ENCODE data around the gene ZNF3. TPM values are rescaled to one million over a fixed set of nuclear protein-coding genes. Genes with fewer than 3 reads are reported as not detected.
A peak's percentile ranks its signal among the peaks of the same experiment; 100 is the strongest.
"Not testable (repeated sequence)": the region's sequence is repeated elsewhere in the genome, so short reads cannot be mapped to it uniquely, and the experiment has no call there.

Gene ZNF3
- 32.0 and 35.2 TPM in 2 replicates for total RNA-seq (2014; rRNA removed; shearing (Covaris generic))
- polyA plus RNA-seq (2015; cell fraction: cytosol; rRNA removed), result 22.5 and 26.5 TPM in 2 replicates
- polyA plus RNA-seq (2015; cell fraction: nucleus; rRNA removed), result 120 and 126 TPM in 2 replicates

GRCh38 chr7:100081535-100082102 is at the start of gene ZNF3:
ZNF3 (minus strand) TSS chr7:100081723; CDS start chr7:100077357, 4,366 bp downstream.
- in situ Hi-C loops (cut with HindIII; ENCODE audit: low pct_unique_long_range_greater_than_20kb, low sequenced_read_pairs), result no loop called here

DNA sequence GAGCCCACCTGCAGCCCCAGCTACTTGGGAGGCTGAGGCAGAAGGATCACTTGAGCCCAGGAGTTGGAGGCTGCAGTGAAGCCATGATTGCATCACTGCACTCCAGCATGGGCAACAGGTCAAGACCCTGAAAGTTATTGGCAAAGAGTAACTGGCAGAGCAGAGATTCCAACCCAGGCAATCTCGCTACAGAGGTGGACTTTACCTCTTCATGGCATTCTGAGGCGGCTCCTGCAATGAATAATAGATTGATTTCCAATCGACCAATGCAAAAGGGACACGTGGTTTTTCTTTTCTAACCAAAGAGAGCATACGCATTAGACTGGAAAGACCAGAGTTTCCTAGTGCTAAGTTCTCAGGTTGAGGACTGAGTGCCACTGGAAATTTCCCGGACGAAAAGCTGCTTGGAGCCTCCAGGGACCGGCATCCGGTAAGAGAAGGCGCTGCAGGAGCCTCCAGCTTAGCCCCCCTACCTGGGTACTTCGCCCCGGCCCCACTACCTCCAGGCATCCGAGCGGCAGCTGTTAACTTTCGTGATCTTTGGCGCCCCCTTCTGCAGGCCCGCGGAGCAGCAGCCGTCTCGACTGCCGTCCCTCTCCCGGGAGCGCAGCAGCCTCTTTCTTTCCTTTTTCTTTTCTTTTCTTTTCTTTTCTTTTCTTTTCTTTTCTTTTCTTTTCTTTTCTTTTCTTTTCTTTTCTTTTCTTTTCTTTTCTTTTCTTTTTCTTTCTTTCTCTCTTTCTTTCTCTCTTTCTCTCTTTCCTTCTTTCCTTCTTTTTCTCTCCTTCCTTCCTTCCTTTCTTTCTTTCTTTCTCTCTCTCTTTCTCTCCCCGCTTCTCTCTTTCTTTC is 49.3 kb upstream of the ZNF3 start:
- peak; percentile 76 for DNase-seq (ENCODE audit: low read depth, low spot score)
- in situ Hi-C loops (cut with HindIII; ENCODE audit: low pct_unique_long_range_greater_than_20kb, low sequenced_read_pairs), result no loop called here

More at GRCh38 chr7:100081535-100082102, at the start of gene ZNF3:
- peak; percentile 99 for DNase-seq (ENCODE audit: low read depth, low spot score)

DNA sequence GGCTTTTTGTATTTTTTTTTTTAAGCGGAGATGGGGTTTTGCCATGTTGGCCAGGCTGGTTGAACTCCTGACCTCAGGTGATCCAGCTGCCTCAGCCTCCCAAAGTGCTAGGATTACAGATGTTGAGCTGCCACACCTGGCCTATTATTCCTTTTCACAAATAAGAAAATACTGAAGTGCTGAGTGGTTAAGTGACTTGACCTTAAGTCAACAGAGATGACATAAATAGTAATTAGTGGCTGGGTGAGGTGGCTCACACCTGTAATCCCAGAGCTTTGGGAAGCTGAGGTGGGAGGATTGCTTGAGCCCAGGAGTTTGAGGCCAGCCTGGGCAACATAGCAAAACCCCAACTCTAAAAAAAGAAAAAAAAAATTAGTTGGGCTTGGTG is 48.7 kb upstream of the ZNF3 start:
- DNase-seq (ENCODE audit: low read depth, low spot score); in situ Hi-C loops (cut with HindIII; ENCODE audit: low pct_unique_long_range_greater_than_20kb, low sequenced_read_pairs): not testable (repeated sequence)

GRCh38 chr7:100128637-100128963 is 47.1 kb upstream of the ZNF3 start:
- DNase-seq (ENCODE audit: low read depth, low spot score), result no peak
- in situ Hi-C loops (cut with HindIII; ENCODE audit: low pct_unique_long_range_greater_than_20kb, low sequenced_read_pairs), result no loop called here

DNA sequence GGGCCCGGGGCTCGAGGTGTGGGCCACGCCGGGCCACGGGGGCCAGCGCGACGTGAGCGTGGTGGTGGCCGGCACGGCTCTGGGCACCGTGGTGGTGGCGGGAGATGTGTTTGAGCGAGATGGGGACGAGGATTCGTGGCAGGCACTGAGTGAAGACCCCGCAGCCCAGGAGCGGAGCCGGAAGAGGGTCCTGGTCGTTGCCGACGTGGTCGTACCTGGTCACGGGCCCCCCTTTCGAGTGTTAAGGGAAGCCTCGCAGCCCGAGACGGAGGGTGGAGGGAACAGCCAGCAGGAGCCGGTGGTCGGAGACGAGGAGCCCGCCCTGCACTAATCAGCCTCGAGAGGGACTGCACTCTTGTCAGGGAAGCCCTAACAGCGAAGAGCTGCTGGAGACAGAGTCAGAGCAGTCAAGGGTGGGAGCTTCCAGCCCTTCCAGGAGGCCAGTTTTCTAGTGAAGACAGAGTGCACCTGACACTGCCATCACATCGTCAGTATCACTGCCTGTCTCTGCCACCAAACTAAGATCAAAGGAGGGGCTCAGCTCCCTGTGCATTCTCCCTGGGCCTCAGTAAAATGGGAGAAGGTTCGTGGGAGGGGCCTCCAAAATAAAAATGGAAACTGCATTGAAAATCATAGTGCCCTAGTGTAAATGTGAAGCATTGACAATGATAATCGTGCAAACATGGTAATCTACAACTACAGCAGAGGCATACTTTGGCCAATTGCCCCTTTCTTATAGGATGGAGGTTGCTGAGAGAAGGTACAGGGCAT is 46.5 kb upstream of the ZNF3 start:
- in situ Hi-C loops (cut with HindIII; ENCODE audit: low pct_unique_long_range_greater_than_20kb, low sequenced_read_pairs), result no loop called here
- no peak for DNase-seq (ENCODE audit: low read depth, low spot score)

- in situ Hi-C loops (cut with HindIII; ENCODE audit: low pct_unique_long_range_greater_than_20kb, low sequenced_read_pairs), result no loop called here
- DNase-seq (ENCODE audit: low read depth, low spot score), result peak; percentile 93
Measured at GRCh38 chr7:100126931-100127865, 45.7 kb upstream of the ZNF3 start, which contains the start of gene MBLAC1. MBLAC1 (plus strand) TSS chr7:100126967; CDS start chr7:100127396, 429 bp downstream.

GRCh38 chr7:100126239-100126930 is 44.9 kb upstream of the ZNF3 start:
- in situ Hi-C loops (cut with HindIII; ENCODE audit: low pct_unique_long_range_greater_than_20kb, low sequenced_read_pairs), result no loop called here
- DNase-seq (ENCODE audit: low read depth, low spot score), result no peak

DNA sequence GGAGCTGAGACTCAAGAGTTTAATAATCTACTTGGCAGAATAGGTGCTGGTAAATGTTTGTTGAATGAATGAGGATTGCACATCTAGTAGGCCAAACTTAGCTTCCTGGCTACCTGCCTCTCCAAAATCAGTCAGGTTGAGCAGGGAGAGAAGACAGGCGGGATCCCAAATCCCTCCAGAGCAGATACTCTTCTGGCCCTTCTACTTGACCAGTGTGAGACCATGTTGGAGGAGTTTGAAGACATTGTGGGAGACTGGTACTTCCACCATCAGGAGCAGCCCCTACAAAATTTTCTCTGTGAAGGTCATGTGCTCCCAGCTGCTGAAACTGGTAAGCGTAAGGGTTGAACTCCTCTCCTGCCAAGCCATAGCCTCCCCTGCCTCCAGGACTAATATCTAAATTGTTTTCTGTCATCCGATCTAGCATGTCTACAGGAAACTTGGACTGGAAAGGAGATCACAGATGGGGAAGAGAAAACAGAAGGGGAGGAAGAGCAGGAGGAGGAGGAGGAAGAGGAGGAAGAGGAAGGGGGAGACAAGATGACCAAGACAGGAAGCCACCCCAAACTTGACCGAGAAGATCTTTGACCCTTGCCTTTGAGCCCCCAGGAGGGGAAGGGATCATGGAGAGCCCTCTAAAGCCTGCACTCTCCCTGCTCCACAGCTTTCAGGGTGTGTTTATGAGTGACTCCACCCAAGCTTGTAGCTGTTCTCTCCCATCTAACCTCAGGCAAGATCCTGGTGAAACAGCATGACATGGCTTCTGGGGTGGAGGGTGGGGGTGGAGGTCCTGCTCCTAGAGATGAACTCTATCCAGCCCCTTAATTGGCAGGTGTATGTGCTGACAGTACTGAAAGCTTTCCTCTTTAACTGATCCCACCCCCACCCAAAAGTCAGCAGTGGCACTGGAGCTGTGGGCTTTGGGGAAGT is 43.0 kb upstream of the ZNF3 start:
- in situ Hi-C loops (cut with HindIII; ENCODE audit: low pct_unique_long_range_greater_than_20kb, low sequenced_read_pairs), result no loop called here
- DNase-seq (ENCODE audit: low read depth, low spot score), result no peak

- in situ Hi-C loops (cut with HindIII; ENCODE audit: low pct_unique_long_range_greater_than_20kb, low sequenced_read_pairs), result no loop called here
- no peak for DNase-seq (ENCODE audit: low read depth, low spot score)
Measured at GRCh38 chr7:100122568-100122967, 41.0 kb upstream of the ZNF3 start.

DNA sequence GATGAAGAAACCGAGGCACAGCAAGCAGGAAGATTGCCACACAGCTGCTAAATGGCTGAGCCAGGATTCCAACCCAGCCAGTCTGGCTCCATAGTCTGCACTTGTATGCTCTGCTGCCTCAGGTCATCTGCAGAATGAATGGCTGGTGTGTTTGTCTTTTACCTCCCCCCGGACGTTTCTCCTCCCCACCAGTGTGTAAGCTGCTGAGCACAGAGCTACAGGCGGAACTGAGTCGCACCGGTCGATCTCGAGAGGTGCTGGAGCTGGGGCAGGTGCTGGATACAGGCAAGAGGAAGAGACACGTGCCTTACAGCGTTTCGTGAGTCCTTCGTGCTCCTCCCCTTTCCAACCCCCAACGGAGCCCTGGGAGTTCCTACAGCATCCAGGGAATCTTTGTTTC is 40.5 kb upstream of the ZNF3 start:
- DNase-seq (ENCODE audit: low read depth, low spot score), result peak; percentile 96
- in situ Hi-C loops (cut with HindIII; ENCODE audit: low pct_unique_long_range_greater_than_20kb, low sequenced_read_pairs), result no loop called here

GRCh38 chr7:100120733-100121036 is 39.2 kb upstream of the ZNF3 start:
- no peak for DNase-seq (ENCODE audit: low read depth, low spot score)
- in situ Hi-C loops (cut with HindIII; ENCODE audit: low pct_unique_long_range_greater_than_20kb, low sequenced_read_pairs), result no loop called here

DNA sequence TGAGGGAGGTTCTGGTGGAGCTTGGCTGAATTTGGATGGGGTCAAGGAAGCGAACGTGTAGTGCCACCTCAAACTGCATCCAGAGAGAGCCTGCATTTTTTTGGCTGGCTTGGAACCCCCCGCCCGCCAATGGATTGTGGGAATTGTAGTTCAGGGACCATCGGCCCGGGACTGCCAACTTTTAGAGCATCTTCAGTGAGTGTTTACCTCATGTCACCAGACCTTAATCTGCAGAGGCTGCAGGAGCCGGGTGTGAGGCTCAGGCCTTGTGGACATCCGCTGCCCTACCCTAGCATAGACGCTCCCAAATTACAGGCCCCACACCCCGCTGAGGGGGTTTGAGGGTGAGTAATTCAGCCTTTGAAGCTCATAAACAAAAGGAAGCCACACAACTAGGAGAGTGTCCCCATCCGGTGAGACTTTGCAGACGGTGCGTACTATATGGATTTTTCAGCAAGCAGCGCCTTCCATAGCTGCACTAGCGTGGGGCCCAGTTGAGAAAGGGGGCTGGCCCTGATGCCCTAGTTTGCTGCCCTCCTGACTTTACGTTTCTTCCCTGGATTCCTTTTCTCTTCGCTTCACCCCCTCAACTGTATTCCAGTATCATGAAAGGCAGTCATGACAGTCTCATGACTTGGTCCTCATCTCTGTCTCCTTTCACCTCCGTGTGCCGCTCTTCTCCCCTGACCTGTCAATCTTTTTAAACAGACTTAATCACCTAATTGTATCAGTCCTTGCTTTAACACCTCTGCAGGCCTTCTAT is 38.6 kb upstream of the ZNF3 start:
- DNase-seq (ENCODE audit: low read depth, low spot score), result peak; percentile 86
- in situ Hi-C loops (cut with HindIII; ENCODE audit: low pct_unique_long_range_greater_than_20kb, low sequenced_read_pairs), result no loop called here

DNA sequence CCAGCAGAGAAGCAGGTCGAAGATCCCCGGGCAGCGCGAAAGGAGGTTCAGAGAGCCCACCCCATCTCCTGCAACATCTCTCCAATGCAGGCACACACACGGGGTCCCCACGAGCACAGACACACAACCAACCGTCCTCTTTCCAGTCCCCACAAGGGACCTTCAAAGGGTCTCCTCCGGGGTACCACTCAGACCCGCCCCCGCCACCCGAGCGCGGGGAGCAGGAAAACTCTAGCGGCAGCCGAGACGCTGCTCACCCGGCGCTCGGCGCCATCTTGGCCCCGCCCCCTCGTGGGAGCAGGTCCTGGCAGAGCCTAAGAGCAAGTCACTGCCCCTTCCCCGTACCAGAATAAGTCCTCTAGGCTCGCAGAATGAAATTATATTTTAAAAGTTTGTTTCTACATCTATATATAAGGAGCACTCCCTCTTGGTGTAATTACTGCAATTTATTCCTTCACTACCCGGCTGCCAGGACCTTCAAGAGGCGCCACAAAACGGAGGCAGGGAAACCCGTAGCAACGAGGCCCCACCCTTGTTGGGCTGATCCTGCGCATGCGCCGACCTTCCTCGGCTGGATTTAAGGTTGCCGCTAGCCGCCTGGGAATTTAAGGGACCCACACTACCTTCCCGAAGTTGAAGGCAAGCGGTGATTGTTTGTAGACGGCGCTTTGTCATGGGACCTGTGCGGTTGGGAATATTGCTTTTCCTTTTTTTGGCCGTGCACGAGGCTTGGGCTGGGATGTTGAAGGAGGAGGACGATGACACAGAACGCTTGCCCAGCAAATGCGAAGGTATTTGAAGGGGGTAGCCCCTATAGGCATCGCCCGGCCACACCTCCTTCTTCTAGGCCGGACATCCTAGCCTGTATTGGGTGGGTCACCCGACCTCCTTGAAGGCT is 37.8 kb upstream of the ZNF3 start, which contains the start of the genes CNPY4 and TAF6:
TSS of gene CNPY4 (plus strand) at position 563 of the 898 bp plus-strand sequence. CDS start at position 674, 111 bp downstream.
TSS of gene TAF6 (minus strand) at position 287 of the 898 bp plus-strand sequence. CDS start 5,149 bp downstream, outside the sequence.
- peak; percentile 97 for DNase-seq (ENCODE audit: low read depth, low spot score)
- in situ Hi-C loops (cut with HindIII; ENCODE audit: low pct_unique_long_range_greater_than_20kb, low sequenced_read_pairs), result no loop called here

DNA sequence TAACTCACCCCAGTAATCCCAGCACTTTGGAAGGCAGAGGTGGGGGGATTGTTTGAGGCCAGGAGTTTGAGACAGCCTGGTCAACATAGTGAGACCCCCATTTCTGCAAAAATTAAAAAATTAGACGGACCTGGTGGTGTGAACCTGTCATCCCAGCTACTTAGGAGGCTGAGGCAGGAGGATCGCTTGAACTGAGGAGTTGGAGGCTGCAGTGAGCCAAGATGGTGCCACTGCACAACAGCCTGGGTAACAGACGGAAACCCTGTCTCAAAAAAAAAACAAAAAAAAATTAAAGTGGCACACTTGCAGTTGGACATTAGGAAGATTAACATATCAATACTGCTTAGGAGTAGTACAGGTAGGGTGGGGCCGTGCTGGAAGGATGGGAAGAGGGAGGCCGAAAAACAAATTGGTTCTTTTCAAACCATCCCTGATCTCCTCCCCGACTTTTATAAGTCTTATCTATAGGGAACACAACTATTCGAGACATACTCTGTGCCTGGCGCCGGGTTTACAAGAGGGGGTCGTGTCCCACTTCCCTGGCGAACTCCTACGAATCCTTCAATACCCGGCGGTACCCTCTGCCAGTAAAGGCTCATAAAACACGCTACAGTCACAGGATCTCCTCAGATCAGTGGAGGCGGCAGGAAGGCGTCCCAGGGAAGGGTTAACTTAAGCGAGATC is 37.0 kb upstream of the ZNF3 start:
- in situ Hi-C loops (cut with HindIII; ENCODE audit: low pct_unique_long_range_greater_than_20kb, low sequenced_read_pairs), result no loop called here
- peak; percentile 67 for DNase-seq (ENCODE audit: low read depth, low spot score)

All from SK-MEL-5 (cell line).